C4-2B (cell line): ENCODE measurements around the gene GJB4.
"Not testable (repeated sequence)": the region's sequence is repeated elsewhere in the genome, so short reads cannot be mapped to it uniquely, and the experiment has no call there.

ENCODE experiments used
- H3K27ac ChIP-seq: fragments of 450-650 bp; 2 replicates; pipeline ENCODE4 v1.5.1; 2017
- ZFX ChIP-seq: fragments of 450-650 bp; IDR thresholded peaks from 2 replicates; pipeline ENCODE4 v1.6.1; 2017
- TF ChIP-seq, protein P1 (sequence below): fragments of 450-650 bp; conservative IDR thresholded peaks from 2 replicates; pipeline ENCODE4 v1.5.1; 2017; ENCODE audit warnings: mild to moderate bottlenecking

GJB4 gene

DNA sequence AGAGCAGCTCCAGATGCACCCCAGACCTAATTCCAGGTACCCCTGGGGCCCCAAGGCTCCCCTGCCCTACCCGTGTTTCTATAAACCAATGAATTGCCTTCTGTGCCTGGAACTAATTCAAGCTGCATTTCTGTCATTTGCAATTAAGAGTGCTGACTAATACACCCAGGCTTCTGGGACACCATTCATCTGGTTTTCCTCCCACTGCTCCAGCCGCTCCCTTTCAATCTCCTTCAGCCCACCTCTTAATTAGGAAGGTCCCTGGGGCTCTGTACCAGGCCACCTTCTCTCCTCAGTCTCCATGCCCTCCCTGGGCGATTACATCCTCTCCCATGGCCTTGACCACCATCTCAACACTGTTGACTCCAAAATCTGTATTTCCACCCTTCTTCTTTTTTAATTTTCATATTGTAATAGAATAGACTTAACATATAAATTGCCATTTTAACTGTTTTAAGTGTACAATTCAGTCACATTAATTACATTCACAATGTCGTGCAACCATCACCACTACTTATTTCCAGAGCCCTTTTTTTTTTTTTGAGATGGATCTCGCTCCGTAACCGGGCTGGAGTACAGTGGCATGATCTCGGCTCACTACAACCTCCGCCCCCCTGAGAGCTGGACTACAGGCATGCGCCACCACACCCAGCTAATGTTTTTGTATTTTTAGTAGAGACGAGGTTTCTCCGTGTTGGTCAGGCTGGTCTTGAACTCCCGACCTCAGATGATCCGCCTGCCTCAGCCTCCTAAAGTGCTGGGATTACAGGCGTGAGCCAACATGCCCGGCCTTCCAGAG, 12.2 kb downstream of the GJB4 start:
- no peak overlapping the region for H3K27ac ChIP-seq
- TF ChIP-seq, protein P1, sequence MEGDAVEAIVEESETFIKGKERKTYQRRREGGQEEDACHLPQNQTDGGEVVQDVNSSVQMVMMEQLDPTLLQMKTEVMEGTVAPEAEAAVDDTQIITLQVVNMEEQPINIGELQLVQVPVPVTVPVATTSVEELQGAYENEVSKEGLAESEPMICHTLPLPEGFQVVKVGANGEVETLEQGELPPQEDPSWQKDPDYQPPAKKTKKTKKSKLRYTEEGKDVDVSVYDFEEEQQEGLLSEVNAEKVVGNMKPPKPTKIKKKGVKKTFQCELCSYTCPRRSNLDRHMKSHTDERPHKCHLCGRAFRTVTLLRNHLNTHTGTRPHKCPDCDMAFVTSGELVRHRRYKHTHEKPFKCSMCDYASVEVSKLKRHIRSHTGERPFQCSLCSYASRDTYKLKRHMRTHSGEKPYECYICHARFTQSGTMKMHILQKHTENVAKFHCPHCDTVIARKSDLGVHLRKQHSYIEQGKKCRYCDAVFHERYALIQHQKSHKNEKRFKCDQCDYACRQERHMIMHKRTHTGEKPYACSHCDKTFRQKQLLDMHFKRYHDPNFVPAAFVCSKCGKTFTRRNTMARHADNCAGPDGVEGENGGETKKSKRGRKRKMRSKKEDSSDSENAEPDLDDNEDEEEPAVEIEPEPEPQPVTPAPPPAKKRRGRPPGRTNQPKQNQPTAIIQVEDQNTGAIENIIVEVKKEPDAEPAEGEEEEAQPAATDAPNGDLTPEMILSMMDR, result no peak
- no peak for TF ChIP-seq ZFX

DNA sequence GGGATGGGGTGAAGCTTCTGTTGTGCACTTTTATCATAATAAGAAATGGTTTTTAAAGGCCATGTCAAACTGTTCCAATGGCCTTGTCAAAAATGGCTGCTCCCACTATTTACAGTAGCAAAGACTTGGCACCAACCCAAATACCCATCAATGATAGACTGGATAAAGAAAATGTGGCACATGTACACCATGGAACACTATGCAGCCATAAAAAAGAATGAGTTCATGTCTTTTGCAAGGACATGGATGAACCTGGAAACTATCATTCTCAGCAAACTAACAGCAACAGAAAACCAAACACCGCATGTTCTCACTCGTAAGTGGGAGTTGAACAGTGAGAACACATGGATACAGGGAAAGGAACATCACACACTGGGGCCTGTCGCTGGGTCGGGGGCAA, 13.6 kb downstream of the GJB4 start:
- not testable (repeated sequence) for H3K27ac ChIP-seq

- TF ChIP-seq ZFX, result no peak
- TF ChIP-seq, protein P1, result no peak
- H3K27ac ChIP-seq, result no peak overlapping the region
Observed at GRCh38 chr1:34774957-34775356, 15.4 kb downstream of the GJB4 start.

- TF ChIP-seq, protein P1, result no peak
- TF ChIP-seq ZFX, result no peak
- H3K27ac ChIP-seq, result no peak overlapping the region
Observed at GRCh38 chr1:34776911-34777310, 17.4 kb downstream of the GJB4 start.

DNA sequence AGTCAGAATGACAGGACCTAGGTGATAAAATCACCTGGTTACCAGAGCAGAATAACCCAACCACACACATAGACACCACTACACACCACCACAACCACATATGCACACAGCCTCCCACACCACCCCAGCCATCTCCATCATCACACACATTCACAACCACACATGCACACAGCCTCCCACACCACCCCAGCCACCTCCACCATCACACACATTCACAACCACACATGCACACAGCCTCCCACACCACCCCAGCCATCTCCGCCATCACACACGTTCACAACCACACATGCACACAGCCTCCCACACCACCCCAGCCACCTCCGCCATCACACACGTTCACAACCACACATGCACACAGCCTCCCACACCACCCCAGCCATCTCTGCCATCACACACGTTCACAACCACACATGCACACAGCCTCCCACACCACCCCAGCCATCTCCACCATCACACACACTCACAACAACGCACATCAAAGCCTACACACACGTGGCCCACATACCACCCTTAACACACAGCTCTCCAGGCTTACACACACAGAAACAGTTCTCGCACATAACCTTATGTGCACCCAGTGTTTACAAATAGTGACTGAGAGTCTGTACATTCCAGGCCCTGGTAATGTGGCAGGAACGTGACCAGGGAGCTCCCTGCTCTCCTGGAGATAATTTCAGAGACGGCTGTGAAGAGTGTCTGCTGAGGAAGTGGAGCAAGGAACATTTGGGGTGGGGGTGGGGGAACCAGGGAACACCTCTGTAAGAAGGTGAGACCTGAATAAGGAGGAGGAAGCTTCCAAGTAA, 18.2 kb downstream of the GJB4 start:
- no peak overlapping the region for H3K27ac ChIP-seq
- TF ChIP-seq, protein P1, result no peak
- TF ChIP-seq ZFX, result no peak

GRCh38 chr1:34778381-34778780, 18.8 kb downstream of the GJB4 start:
- no peak overlapping the region for H3K27ac ChIP-seq
- TF ChIP-seq ZFX, result no peak
- TF ChIP-seq, protein P1, result no peak

- no peak for TF ChIP-seq ZFX
- TF ChIP-seq, protein P1, result no peak
- H3K27ac ChIP-seq, result no peak overlapping the region
Observed at GRCh38 chr1:34779005-34779404, 19.5 kb downstream of the GJB4 start.
